GM19463 (cell line): ENCODE data around the gene MYOM1.
"Not testable (repeated sequence)": the region's sequence is repeated elsewhere in the genome, so short reads cannot be mapped to it uniquely, and the experiment has no call there.

Experiments used
- ATAC-seq: cut with Tn5 transposase; IDR thresholded peaks from one replicate; pipeline ENCODE4 v1.9.1; 2021; ENCODE audit warnings: mild to moderate bottlenecking, moderate library complexity; ENCODE audit not compliant: unreplicated experiment

Gene MYOM1

DNA sequence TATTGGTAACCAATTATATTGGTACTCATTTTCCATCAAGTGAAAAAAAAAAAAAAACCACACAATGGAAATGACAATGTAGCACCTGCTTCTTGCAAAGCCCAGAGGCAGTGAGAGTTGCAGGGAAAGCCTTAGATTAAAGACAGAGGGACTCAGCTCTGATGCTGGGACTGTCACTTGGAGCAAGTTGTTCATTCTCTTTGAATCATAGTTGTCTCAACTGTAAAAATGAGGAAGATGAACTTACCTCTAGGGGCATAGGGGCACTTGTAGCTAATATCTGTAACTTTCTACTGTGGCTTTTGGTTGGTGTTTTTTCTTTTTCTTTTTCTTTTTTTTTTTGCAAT lies 125.5 kb downstream of the MYOM1 start:
- ATAC-seq: no peak

DNA sequence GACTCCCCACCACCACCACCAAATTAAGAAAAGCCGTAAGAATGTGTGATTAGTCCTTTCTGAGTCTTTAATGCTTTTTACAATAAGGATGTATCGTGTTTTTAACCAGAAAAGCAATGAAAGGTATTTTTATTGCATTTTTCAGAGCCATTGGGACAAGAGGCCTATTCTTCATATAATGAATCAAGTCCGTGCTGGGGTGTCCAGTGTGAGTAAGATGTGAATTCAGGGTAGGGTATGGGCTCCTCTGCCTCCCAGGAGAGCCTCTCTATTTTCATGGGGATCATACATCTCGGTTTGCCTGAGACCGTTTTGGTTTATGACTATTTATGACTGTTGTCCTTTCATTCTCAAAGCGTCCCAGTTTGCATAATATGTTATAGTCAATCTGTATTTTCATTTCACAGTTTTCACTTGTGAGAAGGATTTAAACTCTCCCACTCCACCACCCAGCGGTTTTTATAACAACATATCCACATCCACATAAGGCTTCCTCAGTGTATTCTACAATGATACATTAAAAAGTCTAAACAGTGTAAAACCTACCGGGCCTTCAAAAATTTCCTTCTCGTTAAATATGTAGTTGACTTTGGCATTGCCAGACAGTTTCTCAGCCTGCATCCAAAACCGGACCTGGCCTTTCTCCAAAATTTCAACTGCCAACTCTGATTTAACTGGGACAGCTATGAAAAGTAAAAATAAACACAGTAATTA lies 126.0 kb downstream of the MYOM1 start:
- ATAC-seq: no peak

DNA sequence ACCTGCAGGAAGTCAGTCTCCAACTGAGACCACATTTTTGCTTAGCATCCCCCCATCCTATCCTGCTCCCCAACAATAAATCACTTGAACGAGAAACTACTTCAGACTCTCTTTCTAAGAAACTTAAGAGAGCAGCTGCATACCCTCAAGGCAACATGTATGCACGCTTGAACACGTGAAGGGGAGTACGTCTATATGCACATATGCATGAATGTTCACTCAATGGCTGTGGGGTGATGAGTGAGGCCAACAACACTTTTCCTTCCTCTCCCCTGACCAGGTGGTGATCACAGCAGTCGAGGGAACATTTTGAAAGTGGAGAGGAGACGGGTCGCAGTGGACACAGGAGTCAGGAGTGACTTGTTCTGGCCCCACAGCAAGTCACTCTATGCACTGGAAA lies 127.0 kb downstream of the MYOM1 start:
- no peak for ATAC-seq

DNA sequence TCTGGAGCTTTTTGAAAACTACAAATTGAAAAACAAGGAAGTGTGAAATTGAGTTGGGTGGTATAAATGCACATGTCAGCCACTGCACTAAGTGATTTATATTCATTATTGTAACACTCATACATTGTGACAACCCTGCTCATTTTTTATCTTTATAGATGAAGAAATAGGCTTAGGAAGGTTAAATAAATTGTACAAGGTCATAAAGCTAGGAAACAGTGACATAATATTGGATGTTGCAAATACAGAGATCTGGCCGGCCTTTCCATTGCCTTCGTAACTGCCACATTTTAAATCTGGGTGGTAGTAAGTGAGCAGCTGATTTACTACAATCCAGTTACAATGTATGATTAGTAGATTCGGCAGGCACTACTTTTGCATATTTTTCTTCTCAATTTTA lies 130.2 kb downstream of the MYOM1 start:
- no peak for ATAC-seq

DNA sequence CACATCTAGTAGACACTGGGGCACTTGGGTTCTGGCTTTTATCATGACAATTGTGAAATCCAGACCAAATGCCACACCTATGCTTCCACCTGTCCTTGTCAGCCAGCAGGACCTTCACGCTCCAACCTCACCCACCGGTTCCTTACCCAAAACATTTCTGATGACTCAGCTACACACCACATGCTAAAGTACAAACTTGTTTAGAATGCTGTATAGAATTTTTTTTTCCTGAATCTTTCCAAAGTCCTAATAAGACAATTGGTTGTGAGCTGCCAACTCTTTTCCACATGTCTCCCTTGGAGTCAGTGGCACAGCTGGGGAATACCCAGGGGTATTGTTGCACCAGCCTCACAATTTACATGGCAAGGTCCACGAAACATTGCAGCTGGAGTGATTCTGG lies 131.3 kb downstream of the MYOM1 start:
- no peak for ATAC-seq

DNA sequence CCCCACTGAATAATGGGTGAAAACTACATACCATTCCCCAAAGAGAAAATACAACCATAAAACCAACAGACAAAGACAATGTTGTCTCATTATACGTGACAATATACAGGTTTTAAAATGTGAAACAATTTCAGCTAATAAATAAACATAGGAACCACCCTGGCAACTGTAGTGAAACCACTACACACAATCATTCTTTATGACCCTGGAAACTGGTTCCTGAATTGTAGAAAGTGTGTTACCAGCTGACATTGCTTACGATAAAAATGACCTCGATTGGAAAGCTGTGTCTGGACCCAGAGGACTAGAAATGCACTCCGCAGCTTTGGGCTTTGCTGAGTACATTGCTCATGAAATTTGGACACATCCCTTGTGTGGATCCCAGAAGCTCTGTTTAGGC lies 132.9 kb downstream of the MYOM1 start:
- no peak for ATAC-seq

DNA sequence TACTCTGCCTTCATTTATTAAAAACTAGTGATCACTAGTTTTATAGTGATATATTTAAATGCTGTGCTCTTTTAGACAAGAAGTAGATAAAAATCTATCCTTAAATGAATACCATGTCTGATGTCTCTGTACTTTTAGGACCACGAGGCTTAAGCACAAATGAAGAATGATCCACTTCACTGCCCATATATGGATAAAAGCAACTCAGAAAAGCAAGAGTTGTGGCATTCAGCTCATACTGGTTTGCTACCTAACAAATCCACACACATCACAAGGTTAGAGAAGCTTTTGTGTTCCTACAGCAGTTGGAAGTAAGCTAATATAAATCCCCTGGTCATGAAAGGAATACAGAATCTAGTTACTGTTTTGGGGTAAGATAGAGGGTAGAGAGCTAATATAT lies 134.2 kb downstream of the MYOM1 start:
- ATAC-seq: no peak

DNA sequence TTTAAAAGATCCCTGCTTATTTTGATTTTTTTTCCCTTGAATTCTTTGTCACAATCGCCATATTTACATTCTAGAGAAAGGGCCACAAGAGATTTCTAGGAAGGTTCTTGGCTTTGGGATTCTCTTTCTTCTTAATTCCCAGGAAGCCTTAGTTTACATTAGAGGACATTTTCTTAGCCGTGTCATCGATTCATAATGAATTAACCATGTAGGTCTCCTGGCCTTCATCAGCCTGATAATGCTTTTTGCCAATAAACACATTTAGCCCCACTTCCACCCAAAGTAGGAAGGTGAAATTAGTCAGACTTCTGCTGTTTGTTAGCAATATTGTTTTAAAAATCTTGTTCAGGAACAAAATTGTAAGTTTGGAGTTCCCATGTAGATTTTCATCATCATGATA lies 135.6 kb downstream of the MYOM1 start:
- no peak for ATAC-seq

DNA sequence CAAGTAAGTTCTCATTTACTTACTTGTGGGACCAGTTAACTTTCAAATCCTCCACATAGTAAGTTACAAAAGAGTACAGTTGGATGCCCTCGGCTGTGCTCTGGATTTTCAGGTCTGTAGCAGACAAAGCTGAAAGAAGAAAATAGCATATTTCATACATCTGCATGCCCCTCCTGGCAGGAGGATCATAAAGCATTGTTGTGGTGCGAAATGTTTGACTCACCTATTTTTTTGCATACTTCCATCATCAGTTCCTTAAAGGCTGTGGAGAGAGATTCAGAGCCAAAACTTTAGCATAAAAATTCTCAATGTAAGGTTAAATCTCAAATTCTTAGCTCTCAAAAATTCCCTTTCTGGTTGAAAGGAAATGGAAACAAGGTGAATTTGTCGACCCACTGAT lies 136.0 kb downstream of the MYOM1 start:
- ATAC-seq: no peak

DNA sequence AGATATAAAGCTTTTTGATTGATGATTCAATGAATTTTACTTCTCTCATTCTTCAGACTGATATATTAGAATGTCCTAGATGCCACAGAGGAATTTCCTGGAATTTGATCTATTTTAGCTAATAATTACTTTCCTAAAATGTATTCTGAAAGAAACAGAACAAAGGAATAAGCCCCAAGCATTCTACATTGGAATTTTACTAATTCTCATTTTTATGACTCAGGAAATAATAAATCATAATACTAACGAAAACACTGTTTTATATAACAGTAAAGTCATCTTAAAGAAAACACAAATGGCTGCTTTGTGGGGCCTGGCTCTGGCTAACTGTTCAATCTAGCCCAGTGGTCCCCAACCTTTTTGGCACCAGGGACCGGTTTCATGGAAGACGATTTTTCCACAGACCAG lies 138.2 kb downstream of the MYOM1 start:
- no peak for ATAC-seq

DNA sequence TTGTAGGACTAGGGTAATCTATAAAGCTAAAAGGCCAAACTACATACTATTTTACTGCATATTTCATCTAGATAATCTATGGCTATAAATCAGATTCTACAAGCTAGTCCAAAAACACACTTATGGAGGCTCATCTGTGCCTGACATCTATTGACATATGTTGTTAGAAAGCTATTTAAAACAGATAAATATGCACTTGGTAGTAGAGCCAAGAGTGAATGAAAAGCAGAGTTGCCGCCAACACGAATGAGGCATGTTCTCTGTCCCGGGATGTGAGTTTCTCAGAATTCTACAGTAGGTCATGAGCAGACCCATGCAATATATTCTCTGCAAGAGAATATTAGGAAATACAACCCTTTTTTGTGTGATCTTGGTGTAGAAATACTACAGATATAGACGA lies 140.1 kb downstream of the MYOM1 start:
- no peak for ATAC-seq

DNA sequence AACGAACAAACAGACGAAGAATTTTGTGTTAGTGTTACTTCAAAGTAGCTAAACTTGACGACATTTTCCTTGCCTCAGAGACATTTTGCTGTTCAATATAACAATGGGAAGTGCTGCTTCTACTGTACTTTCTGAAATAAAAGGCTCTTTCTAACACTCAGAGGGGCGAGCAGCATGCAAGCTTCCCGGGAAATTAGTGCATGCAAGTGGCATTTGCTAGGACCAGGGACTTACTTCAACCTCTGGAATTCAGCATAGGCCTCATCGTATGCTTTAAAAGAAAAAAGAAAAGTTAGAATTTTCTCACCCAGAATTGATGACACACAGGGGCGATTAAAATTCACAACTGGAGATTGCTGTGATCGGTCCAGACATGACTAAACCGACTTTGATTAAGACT lies 144.3 kb downstream of the MYOM1 start:
- no peak for ATAC-seq

DNA sequence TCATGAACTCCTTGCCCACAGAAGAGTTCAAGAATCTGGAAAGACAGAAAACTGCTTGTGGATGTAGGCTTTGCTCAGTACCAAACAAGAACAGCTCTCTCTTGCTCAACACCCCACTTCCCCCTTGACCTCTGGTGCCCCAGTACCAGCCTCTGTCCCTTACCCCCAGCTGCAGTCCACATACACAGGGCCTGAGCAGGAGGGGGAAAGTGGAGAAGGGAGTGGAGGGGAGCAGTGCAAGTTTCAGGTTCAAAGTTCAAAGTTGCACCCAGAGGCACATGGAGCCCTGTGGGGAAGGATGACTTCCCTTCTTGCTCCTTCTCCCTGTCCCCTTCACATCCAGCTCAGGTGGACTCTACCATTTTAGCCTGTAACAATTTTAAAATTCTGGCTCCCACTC lies 145.7 kb downstream of the MYOM1 start:
- no peak for ATAC-seq

DNA sequence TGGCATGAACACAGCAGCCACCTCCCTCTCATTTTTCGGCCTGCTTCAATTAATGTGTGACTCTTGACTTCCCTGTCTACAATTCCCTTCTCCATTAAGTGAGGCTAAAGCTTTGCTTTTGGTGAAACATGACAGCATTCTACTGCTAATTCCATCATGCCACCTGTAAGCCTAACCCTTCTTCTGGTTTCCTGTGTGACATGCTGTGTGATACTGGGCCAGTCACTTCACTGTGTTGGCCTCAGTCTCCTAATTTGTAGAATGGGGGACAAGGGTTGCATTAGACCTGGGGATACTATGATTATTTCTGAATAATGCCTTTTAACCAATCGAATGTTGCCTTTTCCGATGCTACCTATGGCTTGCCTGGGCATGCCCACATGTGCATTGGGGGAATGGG lies 146.4 kb downstream of the MYOM1 start:
- not testable (repeated sequence) for ATAC-seq

DNA sequence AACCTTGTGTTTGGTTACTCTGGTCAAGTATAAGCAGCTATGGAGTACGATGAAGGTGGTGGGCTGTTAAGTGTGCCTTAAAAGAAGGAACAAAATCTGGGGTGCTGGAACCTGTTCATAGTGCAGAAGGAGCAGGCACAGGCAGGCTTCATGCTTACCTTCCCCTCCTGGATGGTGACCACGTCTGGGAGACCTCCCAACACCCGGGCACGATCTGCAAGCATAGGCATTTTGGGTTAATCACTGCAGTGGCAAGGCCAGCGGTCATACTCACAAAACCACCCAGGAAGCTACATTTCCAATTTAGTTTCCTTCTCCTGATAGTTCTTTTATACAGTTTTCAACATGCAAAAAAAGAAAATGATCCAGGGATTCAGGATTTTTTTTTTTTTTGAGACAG lies 148.1 kb downstream of the MYOM1 start:
- no peak for ATAC-seq

DNA sequence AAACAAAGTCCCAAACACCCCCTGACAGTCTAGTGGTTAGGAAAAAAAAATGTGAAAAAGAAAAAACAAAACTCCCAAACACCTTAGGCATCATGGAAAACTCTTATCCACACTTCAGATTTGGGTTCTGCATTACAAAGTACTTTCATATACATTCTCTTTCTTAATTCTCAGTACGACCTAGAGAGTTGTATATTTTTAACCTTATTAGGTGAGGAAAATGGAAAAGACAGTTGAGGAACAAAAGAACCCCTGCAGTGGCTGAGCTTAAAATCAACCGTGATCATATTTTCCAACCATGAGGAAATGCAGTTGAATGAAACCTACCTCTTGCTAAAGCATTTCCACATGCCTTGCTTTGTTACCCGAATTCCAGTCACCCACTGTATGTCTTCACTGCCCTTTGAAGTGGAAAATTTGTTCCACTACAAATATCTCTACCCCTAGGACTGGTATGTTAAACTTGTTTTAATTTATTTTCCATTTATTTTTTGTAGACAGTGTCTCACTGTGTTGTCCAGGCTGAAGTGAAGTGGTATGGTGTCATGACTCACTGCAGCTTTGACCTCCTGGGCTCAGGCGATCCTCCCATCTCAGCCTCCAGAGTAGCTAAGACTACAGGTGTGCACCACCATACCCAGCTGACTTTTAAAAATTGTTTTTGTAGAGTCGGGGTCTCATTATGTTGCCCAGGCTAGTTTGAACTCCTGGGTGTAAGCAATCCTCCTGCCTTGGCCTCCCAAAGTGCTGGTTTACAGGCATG lies 149.9 kb downstream of the MYOM1 start:
- ATAC-seq: no peak

DNA sequence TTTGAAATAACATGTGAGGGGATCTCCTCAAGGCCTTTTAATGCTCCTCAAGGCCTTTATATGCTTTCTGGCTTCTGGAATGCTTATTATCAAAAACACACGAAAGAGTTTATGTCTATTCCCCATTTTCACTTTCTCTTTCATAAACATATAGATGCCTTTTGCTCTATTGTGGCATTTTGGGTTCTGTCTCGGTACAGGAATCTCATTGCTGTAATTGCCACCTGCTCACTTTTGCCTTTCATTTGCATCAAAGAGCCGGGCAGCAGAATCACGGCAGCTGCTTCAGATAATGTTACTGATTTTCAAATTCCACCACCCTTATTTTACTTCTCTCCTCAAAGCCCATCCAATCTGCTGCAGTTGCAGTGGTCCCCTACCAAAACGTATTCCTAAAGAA lies 152.0 kb downstream of the MYOM1 start:
- no peak for ATAC-seq

DNA sequence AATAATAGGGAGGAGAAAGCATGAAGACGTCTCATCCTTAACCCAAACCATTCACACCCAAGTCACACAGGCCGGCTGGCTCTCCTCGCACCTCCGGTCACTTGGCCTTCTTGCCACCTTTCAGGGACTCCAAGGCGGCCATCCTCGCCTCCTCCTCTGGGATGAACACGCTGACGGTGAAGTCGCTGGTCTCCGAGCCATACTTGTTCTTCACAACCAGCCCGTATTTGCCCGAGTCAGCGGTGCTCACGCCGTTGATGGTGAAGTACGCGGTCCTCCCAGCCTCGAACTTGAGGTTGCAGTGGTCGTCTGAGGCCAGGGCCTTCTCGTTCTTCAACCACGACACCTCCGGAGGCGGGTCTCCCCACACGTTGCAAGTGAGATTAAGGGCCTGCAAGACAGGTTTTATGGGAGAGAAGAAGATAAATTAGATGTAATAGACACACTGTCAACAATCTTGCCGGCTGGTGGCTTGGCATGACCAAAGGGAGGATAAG lies 152.6 kb downstream of the MYOM1 start:
- no peak for ATAC-seq

DNA sequence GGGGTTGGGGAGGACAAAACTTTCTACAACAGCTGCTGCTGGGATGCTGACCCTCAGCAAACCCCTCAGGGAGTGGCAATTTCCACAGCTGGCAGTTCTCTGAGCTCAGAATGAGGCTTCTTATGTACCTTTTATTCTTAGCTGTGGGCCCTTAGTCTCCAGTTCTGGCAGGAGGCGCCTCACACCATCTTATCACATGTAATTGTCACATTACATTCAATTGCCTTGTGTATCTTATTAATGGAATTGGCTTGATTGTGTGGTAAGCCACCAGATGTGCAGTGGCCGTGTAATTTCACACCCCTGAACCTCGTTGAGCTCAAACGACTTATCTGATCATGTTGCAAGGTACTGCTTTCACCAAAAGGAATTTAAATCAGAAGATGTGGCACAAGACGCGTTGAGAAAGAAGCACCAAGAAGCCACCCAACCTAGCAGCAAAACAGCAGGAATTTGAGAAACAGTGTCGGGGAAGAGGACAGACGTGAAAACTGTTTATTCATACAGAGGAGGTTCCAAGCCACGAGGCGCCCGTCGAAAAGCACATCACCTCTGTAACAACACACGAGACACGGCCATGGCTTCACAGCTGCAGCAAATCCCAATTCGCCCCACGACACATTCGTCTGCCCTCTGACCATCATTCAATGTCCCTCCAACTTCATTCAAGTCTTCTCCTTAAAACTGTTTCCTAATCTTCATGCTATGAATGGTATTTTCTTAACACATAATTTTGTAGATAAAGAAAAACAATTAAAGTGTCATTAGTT lies 153.2 kb downstream of the MYOM1 start:
- no peak for ATAC-seq

DNA sequence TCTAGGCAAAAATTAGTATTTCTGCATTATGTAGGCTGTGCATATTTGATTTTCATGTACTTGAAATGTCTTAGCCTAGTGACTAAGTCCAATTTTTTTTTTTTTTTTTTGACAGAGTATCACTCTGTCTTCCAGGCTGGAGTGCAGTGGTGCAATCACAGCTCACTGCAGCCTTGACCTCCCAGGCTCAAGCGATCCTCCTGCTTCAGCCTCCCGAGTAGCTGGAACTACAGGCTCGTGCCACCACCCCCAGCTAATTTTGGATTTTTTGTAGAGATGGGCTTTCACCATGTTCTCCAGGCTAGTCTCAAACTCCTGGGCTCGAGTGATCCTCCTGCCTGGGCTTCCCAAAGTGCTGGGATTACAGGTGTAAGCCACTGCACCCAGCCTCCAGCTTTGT lies 156.0 kb downstream of the MYOM1 start:
- ATAC-seq: not testable (repeated sequence)

DNA sequence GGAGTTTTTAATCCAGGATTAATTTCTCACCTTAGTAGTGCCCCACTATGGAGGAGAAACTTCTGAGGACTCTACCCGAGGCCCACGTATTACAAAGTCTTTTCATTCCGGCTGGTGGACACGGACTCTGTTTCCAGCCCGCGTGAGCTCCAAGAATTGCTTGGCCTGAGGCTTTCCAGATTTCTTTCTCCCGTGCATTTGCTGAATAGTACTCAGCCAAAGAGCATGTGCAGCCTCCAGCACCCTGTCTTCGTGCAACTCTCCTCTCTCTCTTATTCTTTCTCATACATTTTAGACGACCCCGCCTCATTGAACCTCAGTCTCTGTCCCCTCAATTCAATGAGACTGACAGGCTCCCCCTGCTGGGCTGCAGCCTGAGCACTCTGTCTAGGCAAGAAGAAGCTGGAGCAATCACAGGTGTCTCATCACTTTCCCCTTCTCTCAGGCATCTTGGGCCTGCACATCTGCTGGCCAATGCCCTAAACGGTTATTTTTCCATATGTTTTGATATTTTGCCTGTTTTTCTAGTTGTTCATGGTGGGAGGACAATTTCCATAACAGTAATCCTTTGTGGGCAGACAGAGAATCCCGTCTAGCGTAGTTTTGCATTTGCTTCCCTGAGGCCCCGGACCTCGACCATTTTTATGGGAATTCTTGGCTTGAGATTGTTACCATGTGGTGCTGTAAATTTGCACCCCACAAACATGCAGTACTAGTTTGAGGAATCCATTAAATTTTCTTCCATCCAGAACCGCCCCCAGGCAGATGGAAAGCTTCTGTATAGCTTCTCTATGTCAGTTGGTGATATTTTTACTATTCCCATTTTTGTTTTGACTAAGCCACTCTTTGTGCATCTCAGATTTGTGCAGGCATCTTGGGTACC lies 156.7 kb downstream of the MYOM1 start:
- ATAC-seq: peak; percentile 49
